Liver (tissue), 9 donors: ENCODE results near the gene SERPINB12. TPM values are rescaled to one million over a fixed set of nuclear protein-coding genes. Genes with fewer than 3 reads are reported as not detected.

ENCODE experiments used
- DNase-seq: peaks from one replicate; pipeline ENCODE4 v3.0.0-alpha.2; 2017; ENCODE audit warnings: low spot score
- H3K27ac ChIP-seq, 2 donors: one replicate each; pipeline ENCODE4 v1.7.0; 2013; ENCODE audit warnings: inconsistent platforms in 2 of 2, low read length in 2 of 2, control low read depth in 1 of 2, low read depth in 1 of 2, mild to moderate bottlenecking in 1 of 2
- H3K27me3 ChIP-seq, 4 donors: one replicate each; pipeline versions ENCODE4 v1.6.1 to v1.7.0; 2013; ENCODE audit warnings: low read length in 3 of 4, inconsistent platforms in 1 of 4, mild to moderate bottlenecking in 1 of 4, moderate library complexity in 1 of 4; ENCODE audit not compliant: control insufficient read depth in 4 of 4, insufficient read depth in 4 of 4
- H3K36me3 ChIP-seq, 4 donors: one replicate each; pipeline versions ENCODE4 v1.6.1 to v1.7.0; 2013; ENCODE audit warnings: low read length in 3 of 4, mild to moderate bottlenecking in 3 of 4, low read depth in 1 of 4, moderate library complexity in 1 of 4; ENCODE audit not compliant: control insufficient read depth in 4 of 4, insufficient read depth in 3 of 4
- H3K4me1 ChIP-seq, 4 donors: one replicate each; pipeline versions ENCODE4 v1.6.1 to v1.7.0; 2013; ENCODE audit warnings: low read length in 3 of 4, mild to moderate bottlenecking in 3 of 4, moderate library complexity in 1 of 4; ENCODE audit not compliant: control insufficient read depth in 4 of 4, insufficient read depth in 4 of 4
- H3K4me3 ChIP-seq, 3 donors: one replicate each; pipeline versions ENCODE4 v1.6.1 to v1.7.0; 2013; ENCODE audit warnings: low read length in 3 of 3, control low read depth in 1 of 3, low read depth in 1 of 3, mild to moderate bottlenecking in 1 of 3
- H3K9ac ChIP-seq, 2 donors: one replicate each; pipeline ENCODE4 v1.7.0; 2013; ENCODE audit warnings: low read length in 2 of 2, mild to moderate bottlenecking in 2 of 2, moderate library complexity in 2 of 2, control low read depth in 1 of 2, low read depth in 1 of 2
- H3K9me3 ChIP-seq, 4 donors: one replicate each; pipeline versions ENCODE4 v1.6.1 to v1.7.0; 2013; ENCODE audit warnings: low read length in 3 of 4; ENCODE audit not compliant: control insufficient read depth in 4 of 4
- ATF3 ChIP-seq: IDR thresholded peaks from 2 replicates; pipeline ENCODE4 v1.6.1; 2016; ENCODE audit warnings: antibody characterized with exemption
- CTCF ChIP-seq: fragments of 150-350 bp; IDR thresholded peaks from 2 replicates; pipeline ENCODE4 v1.5.1; 2017; ENCODE audit warnings: improper control_type of control experiment, low read depth, low read length; ENCODE audit not compliant: missing input control
- FOXA1 ChIP-seq: IDR thresholded peaks from 2 replicates; pipeline ENCODE4 v1.6.1; 2016; ENCODE audit warnings: antibody characterized with exemption
- GABPA ChIP-seq, 2 donors: IDR thresholded peaks in 1 of 2; conservative IDR thresholded peaks in 1 of 2; 2 replicates each; pipeline ENCODE4 v1.6.1; 2016; ENCODE audit warnings: antibody characterized with exemption in 2 of 2, mild to moderate bottlenecking in 1 of 2, moderate library complexity in 1 of 2
- MAX ChIP-seq: IDR thresholded peaks from 2 replicates; pipeline ENCODE4 v1.6.1; 2016; ENCODE audit warnings: antibody characterized with exemption
- NR2F2 ChIP-seq: IDR thresholded peaks from 2 replicates; pipeline ENCODE4 v1.6.1; 2016; ENCODE audit warnings: antibody characterized with exemption
- RAD21 ChIP-seq, 2 donors: IDR thresholded peaks; 2 replicates each; pipeline ENCODE4 v1.6.1; 2016; ENCODE audit warnings: antibody characterized with exemption in 2 of 2, mild to moderate bottlenecking in 2 of 2
- REST ChIP-seq: IDR thresholded peaks from 2 replicates; pipeline ENCODE4 v1.6.1; 2016; ENCODE audit warnings: antibody characterized with exemption, mild to moderate bottlenecking
- RXRA ChIP-seq, 2 donors: IDR thresholded peaks; 2 replicates each; pipeline ENCODE4 v1.6.1; 2017 to 2018; ENCODE audit warnings: antibody characterized with exemption in 2 of 2, mild to moderate bottlenecking in 1 of 2
- YY1 ChIP-seq: IDR thresholded peaks from 2 replicates; pipeline ENCODE4 v1.6.1; 2016; ENCODE audit warnings: antibody characterized with exemption, mild to moderate bottlenecking
- WGBS: extraction: QIAGEN DNeasy Blood & Tissue Kit; methylation state at CpG from one replicate; pipeline ENCODE4 v1.1.7; 2013; 5-methylcytosine and 5-hydroxymethylcytosine counted together
- polyA plus RNA-seq, 2 donors: library from polyadenylated mRNA; stranded (reverse) in 1 of 2; unstranded in 1 of 2; fragments of 200-250 nt in 1 of 2; fragments of >200 nt in 1 of 2; fragmentation: Nextera tagmentation in 1 of 2; extraction: Ambion mirVana in 1 of 2; gene quantifications; one replicate each; pipeline versions ENCODE4 v1.2.1 to v1.2.3, GENCODE V29; 2013 to 2015
- total RNA-seq, 2 donors: library from RNA; depleted of rRNA; stranded (reverse); fragments of >200 nt; gene quantifications; one replicate each; pipeline ENCODE4 v1.2.3, GENCODE V29; 2014
- donor health status: healthy.
- donor health status: healthy.
- donor health status: healthy.
- donor health status: healthy.
- donor health status: healthy.

The SERPINB12 gene
- total and polyA plus RNA-seq, 4 donors: not detected

- WGBS: 93% methylated on average over 2 of the region's 2 CpGs
- Histone ChIP-seq H3K9me3 (no peaks in the 10 kb centered on the region), H3K27ac (no peak overlapping the region), H3K36me3 (no peaks in the 10 kb centered on the region), H3K27me3 (no peaks in the 10 kb centered on the region), H3K4me3 (no peak overlapping the region), H3K4me1 (no peaks in the 10 kb centered on the region), H3K9ac (no peak overlapping the region)
- DNase-seq: no peak
- TF ChIP-seq CTCF (no peak), RXRA (IDR thresholded peaks at IDR 0.05) (no peak), FOXA1 (no peak), ATF3 (no peak), YY1 (no peak), MAX (no peak), GABPA (IDR thresholded peaks at IDR 0.05 in 1 of 2, conservative IDR thresholded peaks at IDR 0.05 in 1 of 2) (no peak), REST (no peak), NR2F2 (no peak), RAD21 (IDR thresholded peaks at IDR 0.05) (no peak)
Observed at GRCh38 chr18:63617915-63618234, 75.7 kb downstream of the SERPINB12 start.

Other genes with a start within 250 kb of the SERPINB12 start
- gene BCL2, start 222.6 kb upstream of the SERPINB12 start, total RNA-seq: 1 to 10 TPM; 2.1 to 3.9 TPM
- under 1 TPM; 0.40 to 0.69 TPM for gene BCL2, start 222.6 kb upstream of the SERPINB12 start, polyA plus RNA-seq
- 10 to 100 TPM; 11.3 to 34.1 TPM for gene KDSR, start 175.2 kb upstream of the SERPINB12 start, total RNA-seq
- gene KDSR, start 175.2 kb upstream of the SERPINB12 start, polyA plus RNA-seq: 10 to 100 TPM; 28.7 to 37.2 TPM
- gene VPS4B, start 119.9 kb upstream of the SERPINB12 start, total RNA-seq: 10 to 100 TPM; 18.6 to 20.6 TPM
- gene VPS4B, start 119.9 kb upstream of the SERPINB12 start, polyA plus RNA-seq: 10 to 100 TPM; 12.2 to 17.7 TPM
- not detected for gene SERPINB5, start 65.4 kb upstream of the SERPINB12 start, total RNA-seq
- gene SERPINB5, start 65.4 kb upstream of the SERPINB12 start, polyA plus RNA-seq: under 1 TPM in 1 of 2 donors, not detected in 1; 0.05 TPM
- gene SERPINB13, start 45.0 kb downstream of the SERPINB12 start, total RNA-seq: not detected
- gene SERPINB13, start 45.0 kb downstream of the SERPINB12 start, polyA plus RNA-seq: not detected
- not detected for gene SERPINB4, start 101.9 kb downstream of the SERPINB12 start, total RNA-seq
- not detected for gene SERPINB4, start 101.9 kb downstream of the SERPINB12 start, polyA plus RNA-seq
- gene SERPINB3, start 119.5 kb downstream of the SERPINB12 start, total RNA-seq: under 1 TPM in 1 of 2 donors, not detected in 1; 0.05 TPM
- not detected for gene SERPINB3, start 119.5 kb downstream of the SERPINB12 start, polyA plus RNA-seq
- under 1 TPM in 1 of 2 donors, not detected in 1; 0.47 TPM for gene SERPINB11, start 160.6 kb downstream of the SERPINB12 start, total RNA-seq
- not detected for gene SERPINB11, start 160.6 kb downstream of the SERPINB12 start, polyA plus RNA-seq
- gene SERPINB7, start 233.0 kb downstream of the SERPINB12 start, total RNA-seq: not detected
- not detected for gene SERPINB7, start 233.0 kb downstream of the SERPINB12 start, polyA plus RNA-seq